HepG2 (cell line): ENCODE data around the gene SOAT2. TPM values are rescaled to one million over a fixed set of nuclear protein-coding genes. Genes with fewer than 3 reads are reported as not detected.

ENCODE experiments used
- HNRNPLL ChIP-seq: fragments of 200-400 bp; formaldehyde crosslinking; IDR thresholded peaks from 2 replicates; pipeline ENCODE4 v1.6.1; 2017; ENCODE audit warnings: mild to moderate bottlenecking, low read depth, low read length; ENCODE audit not compliant: poor library complexity, severe bottlenecking
- POLR2AphosphoS2 ChIP-seq: IDR thresholded peaks from 2 replicates; pipeline ENCODE4 v1.6.1; 2011; ENCODE audit warnings: low read depth, low read length, improper control_type of control experiment
- RFX1 ChIP-seq: fragments of 450-650 bp; IDR thresholded peaks from 2 replicates; pipeline ENCODE4 v1.6.1; 2017
- TSC22D2 ChIP-seq: sonication (generic); formaldehyde crosslinking; IDR thresholded peaks from 2 replicates; pipeline ENCODE4 v1.5.1; 2020; ENCODE audit warnings: missing genetic modification reagents, mild to moderate bottlenecking, borderline replicate concordance
- ZMYM3 ChIP-seq: sonication (generic); formaldehyde crosslinking; IDR thresholded peaks from 2 replicates; pipeline ENCODE4 v1.5.1; 2020; ENCODE audit warnings: mild to moderate bottlenecking, missing genetic modification reagents
- ZNF431 ChIP-seq: sonication (generic); formaldehyde crosslinking; IDR thresholded peaks from 2 replicates; pipeline ENCODE4 v1.9.0; 2022; ENCODE audit warnings: missing genetic modification reagents, low read depth, mild to moderate bottlenecking, borderline replicate concordance
- ZNF510 ChIP-seq: sonication (generic); formaldehyde crosslinking; IDR thresholded peaks from 2 replicates; pipeline ENCODE4 v1.4.0; 2020; ENCODE audit warnings: low read depth, mild to moderate bottlenecking, missing genetic modification reagents
- ZNF749 ChIP-seq: sonication (generic); formaldehyde crosslinking; IDR thresholded peaks from 2 replicates; pipeline ENCODE4 v1.8.0; 2022; ENCODE audit warnings: mild to moderate bottlenecking, missing genetic modification reagents, moderate library complexity, borderline replicate concordance
- ZNF775 ChIP-seq: sonication (generic); formaldehyde crosslinking; IDR thresholded peaks from 2 replicates; pipeline ENCODE4 v1.4.0; 2020; ENCODE audit warnings: missing genetic modification reagents, mild to moderate bottlenecking, moderate library complexity, borderline replicate concordance
- polyA plus RNA-seq, 8 experiments: library from polyadenylated mRNA; depleted of rRNA in 3 of 8; stranded (reverse) in 7 of 8; unstranded in 1 of 8; fragments of >200 nt; fragmentation: Illumina TruSeq in 4 of 8; extraction: Trizol in 4 of 8; gene quantifications; 2 replicates each; pipeline versions ENCODE4 v1.2.1 to v1.2.3, GENCODE V29; 2011 to 2016; ENCODE audit warnings: low read depth in 4 of 8, missing spikeins in 1 of 8, mixed read lengths in 1 of 8; ENCODE audit not compliant: insufficient read depth in 1 of 8
- total RNA-seq, 5 experiments: library from RNA; depleted of rRNA; stranded (reverse); fragments of >200 nt; fragmentation: Illumina TruSeq; extraction: Trizol; gene quantifications; 2 replicates each; pipeline ENCODE4 v1.2.3, GENCODE V29; 2016; ENCODE audit warnings: low read depth in 1 of 5
- TF ChIP-seq, protein P1 (sequence below): IDR thresholded peaks from 2 replicates; pipeline ENCODE4 v1.6.1; 2016; ENCODE audit warnings: control low read depth
- TF ChIP-seq, protein P2 (sequence below): sonication (generic); formaldehyde crosslinking; IDR thresholded peaks from 2 replicates; pipeline ENCODE4 v1.4.0; 2020; ENCODE audit warnings: missing genetic modification reagents
- TF ChIP-seq, protein P3 (sequence below): sonication (generic); formaldehyde crosslinking; IDR thresholded peaks from 2 replicates; pipeline ENCODE4 v1.8.0; 2022; ENCODE audit warnings: mild to moderate bottlenecking, missing genetic modification reagents, moderate library complexity
- TF ChIP-seq, protein P4 (sequence below): sonication (generic); formaldehyde crosslinking; IDR thresholded peaks from 2 replicates; pipeline ENCODE4 v1.5.0; 2020; ENCODE audit warnings: missing genetic modification reagents, mild to moderate bottlenecking, borderline replicate concordance
- TF ChIP-seq, protein P5 (sequence below): sonication (generic); formaldehyde crosslinking; IDR thresholded peaks from one replicate; pipeline ENCODE4 v1.5.1; 2020; ENCODE audit warnings: mild to moderate bottlenecking, missing genetic modification reagents; ENCODE audit errors: not compliant biosample characterization
- TF ChIP-seq, protein P6 (sequence below): sonication (generic); formaldehyde crosslinking; IDR thresholded peaks from 2 replicates; pipeline ENCODE4 v1.4.0; 2020; ENCODE audit warnings: missing genetic modification reagents

The SOAT2 gene
- total and polyA plus RNA-seq, 2 of the 13 experiments (the other 11 are each of a cell fraction or from before 2014, with no cell fraction given) = 14.9 to 108 TPM

DNA sequence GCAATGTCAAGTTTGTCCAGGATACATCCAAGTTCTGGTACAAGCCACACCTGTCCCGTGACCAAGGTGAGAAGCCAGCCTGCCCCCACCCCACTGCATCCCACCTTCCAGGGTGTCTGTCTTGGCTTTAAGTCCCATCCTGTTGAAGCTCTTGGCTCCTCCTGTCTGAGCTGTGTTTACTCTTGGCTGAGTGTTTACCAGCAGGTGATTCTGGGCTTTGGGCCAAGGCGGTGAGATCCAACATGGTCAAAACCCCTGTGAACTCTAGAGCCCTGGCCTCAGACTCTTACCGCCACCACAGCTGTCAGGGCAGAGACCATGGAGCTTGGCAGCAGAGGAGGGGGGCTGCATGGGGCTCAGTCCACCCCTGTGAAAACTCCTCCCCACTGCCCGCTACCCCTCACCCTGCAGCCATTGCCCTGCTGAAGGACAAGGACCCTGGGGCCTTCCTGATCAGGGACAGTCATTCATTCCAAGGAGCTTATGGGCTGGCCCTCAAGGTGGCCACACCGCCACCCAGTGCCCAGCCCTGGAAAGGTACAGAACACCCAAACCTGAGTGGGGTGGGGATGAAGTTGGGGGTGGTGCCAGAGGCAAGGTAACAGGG lies 41.8 kb upstream of the SOAT2 start (continued):
- TF ChIP-seq, protein P1, sequence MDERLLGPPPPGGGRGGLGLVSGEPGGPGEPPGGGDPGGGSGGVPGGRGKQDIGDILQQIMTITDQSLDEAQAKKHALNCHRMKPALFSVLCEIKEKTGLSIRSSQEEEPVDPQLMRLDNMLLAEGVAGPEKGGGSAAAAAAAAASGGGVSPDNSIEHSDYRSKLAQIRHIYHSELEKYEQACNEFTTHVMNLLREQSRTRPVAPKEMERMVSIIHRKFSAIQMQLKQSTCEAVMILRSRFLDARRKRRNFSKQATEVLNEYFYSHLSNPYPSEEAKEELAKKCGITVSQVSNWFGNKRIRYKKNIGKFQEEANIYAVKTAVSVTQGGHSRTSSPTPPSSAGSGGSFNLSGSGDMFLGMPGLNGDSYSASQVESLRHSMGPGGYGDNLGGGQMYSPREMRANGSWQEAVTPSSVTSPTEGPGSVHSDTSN (CRISPR knock-in tag) = no peak
- TF ChIP-seq, protein P2, sequence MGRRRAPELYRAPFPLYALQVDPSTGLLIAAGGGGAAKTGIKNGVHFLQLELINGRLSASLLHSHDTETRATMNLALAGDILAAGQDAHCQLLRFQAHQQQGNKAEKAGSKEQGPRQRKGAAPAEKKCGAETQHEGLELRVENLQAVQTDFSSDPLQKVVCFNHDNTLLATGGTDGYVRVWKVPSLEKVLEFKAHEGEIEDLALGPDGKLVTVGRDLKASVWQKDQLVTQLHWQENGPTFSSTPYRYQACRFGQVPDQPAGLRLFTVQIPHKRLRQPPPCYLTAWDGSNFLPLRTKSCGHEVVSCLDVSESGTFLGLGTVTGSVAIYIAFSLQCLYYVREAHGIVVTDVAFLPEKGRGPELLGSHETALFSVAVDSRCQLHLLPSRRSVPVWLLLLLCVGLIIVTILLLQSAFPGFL (CRISPR knock-in tag) = no peak
- TF ChIP-seq, protein P3, sequence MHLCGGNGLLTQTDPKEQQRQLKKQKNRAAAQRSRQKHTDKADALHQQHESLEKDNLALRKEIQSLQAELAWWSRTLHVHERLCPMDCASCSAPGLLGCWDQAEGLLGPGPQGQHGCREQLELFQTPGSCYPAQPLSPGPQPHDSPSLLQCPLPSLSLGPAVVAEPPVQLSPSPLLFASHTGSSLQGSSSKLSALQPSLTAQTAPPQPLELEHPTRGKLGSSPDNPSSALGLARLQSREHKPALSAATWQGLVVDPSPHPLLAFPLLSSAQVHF (CRISPR knock-in tag) = no peak
- TF ChIP-seq TSC22D2 = no peak
- no peak for TF ChIP-seq RFX1
- TF ChIP-seq, protein P4, sequence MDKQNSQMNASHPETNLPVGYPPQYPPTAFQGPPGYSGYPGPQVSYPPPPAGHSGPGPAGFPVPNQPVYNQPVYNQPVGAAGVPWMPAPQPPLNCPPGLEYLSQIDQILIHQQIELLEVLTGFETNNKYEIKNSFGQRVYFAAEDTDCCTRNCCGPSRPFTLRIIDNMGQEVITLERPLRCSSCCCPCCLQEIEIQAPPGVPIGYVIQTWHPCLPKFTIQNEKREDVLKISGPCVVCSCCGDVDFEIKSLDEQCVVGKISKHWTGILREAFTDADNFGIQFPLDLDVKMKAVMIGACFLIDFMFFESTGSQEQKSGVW (CRISPR knock-in tag) = no peak
- no peak for TF ChIP-seq HNRNPLL
- 0 out of 2 replicates have a peak, but pooled peaks have one; percentile 27 for TF ChIP-seq ZNF431 (CRISPR knock-in tag)
- TF ChIP-seq ZMYM3 (CRISPR knock-in tag) = peak; percentile 52; the same call in 1 of the 2 replicates
- no peak for TF ChIP-seq ZNF775 (CRISPR knock-in tag)
- no peak for TF ChIP-seq ZNF510
- TF ChIP-seq POLR2AphosphoS2 = no peak
- no peak for TF ChIP-seq ZNF749 (CRISPR knock-in tag)
- TF ChIP-seq, protein P5, sequence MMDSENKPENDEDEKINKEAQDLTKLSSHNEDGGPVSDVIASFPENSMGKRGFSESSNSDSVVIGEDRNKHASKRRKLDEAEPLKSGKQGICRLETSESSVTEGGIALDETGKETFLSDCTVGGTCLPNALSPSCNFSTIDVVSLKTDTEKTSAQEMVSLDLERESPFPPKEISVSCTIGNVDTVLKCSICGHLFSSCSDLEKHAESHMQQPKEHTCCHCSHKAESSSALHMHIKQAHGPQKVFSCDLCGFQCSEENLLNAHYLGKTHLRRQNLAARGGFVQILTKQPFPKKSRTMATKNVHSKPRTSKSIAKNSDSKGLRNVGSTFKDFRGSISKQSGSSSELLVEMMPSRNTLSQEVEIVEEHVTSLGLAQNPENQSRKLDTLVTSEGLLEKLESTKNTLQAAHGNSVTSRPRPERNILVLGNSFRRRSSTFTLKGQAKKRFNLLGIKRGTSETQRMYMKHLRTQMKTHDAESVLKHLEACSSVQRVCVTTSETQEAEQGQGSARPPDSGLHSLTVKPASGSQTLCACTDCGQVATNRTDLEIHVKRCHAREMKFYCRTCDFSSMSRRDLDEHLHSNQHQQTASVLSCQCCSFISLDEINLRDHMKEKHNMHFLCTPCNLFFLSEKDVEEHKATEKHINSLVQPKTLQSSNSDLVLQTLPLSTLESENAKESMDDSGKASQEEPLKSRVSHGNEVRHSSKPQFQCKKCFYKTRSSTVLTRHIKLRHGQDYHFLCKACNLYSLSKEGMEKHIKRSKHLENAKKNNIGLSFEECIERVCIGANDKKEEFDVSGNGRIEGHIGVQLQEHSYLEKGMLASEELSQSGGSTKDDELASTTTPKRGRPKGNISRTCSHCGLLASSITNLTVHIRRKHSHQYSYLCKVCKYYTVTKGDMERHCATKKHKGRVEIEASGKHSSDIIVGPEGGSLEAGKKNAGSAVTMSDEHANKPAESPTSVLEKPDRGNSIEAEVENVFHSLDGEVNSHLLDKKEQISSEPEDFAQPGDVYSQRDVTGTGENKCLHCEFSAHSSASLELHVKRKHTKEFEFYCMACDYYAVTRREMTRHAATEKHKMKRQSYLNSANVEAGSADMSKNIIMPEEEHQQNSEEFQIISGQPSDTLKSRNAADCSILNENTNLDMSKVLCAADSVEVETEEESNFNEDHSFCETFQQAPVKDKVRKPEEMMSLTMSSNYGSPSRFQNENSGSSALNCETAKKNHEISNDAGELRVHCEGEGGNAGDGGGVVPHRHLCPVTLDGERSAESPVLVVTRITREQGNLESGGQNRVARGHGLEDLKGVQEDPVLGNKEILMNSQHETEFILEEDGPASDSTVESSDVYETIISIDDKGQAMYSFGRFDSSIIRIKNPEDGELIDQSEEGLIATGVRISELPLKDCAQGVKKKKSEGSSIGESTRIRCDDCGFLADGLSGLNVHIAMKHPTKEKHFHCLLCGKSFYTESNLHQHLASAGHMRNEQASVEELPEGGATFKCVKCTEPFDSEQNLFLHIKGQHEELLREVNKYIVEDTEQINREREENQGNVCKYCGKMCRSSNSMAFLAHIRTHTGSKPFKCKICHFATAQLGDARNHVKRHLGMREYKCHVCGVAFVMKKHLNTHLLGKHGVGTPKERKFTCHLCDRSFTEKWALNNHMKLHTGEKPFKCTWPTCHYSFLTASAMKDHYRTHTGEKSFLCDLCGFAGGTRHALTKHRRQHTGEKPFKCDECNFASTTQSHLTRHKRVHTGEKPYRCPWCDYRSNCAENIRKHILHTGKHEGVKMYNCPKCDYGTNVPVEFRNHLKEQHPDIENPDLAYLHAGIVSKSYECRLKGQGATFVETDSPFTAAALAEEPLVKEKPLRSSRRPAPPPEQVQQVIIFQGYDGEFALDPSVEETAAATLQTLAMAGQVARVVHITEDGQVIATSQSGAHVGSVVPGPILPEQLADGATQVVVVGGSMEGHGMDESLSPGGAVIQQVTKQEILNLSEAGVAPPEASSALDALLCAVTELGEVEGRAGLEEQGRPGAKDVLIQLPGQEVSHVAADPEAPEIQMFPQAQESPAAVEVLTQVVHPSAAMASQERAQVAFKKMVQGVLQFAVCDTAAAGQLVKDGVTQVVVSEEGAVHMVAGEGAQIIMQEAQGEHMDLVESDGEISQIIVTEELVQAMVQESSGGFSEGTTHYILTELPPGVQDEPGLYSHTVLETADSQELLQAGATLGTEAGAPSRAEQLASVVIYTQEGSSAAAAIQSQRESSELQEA (CRISPR knock-in tag) = no peak
- TF ChIP-seq, protein P6, sequence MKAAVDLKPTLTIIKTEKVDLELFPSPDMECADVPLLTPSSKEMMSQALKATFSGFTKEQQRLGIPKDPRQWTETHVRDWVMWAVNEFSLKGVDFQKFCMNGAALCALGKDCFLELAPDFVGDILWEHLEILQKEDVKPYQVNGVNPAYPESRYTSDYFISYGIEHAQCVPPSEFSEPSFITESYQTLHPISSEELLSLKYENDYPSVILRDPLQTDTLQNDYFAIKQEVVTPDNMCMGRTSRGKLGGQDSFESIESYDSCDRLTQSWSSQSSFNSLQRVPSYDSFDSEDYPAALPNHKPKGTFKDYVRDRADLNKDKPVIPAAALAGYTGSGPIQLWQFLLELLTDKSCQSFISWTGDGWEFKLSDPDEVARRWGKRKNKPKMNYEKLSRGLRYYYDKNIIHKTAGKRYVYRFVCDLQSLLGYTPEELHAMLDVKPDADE = no peak
